ENCODE measurements around the gene TSKU. TPM values are rescaled to one million over a fixed set of nuclear protein-coding genes. Genes with fewer than 3 reads are reported as not detected.

The TSKU gene
- total RNA-seq, 1 donor from 2014 or later, result 57.9 TPM

- Histone ChIP-seq H2AFZ (ENCODE audit: low read depth, low read length) (no peak overlapping the region), H3K4me2 (ENCODE audit: low read length) (peak overlapping the region; percentile 54), H3K36me3 (ENCODE audit: insufficient read depth, low read length) (no peaks in the 10 kb centered on the region), H3K79me2 (ENCODE audit: insufficient read depth, low read length) (peaks cover 89% of the 10 kb centered on the region), H3K4me1 (ENCODE audit: insufficient read depth, low read length) (peaks cover 24% of the 10 kb centered on the region), H3K4me3 (ENCODE audit: insufficient read depth, low read depth, low read length) (no peak overlapping the region), H3K9me3 (ENCODE audit: insufficient read depth, low read depth, low read length) (peaks cover 2% of the 10 kb centered on the region), H3K27me3 (ENCODE audit: insufficient read depth, low read length) (no peaks in the 10 kb centered on the region), H3K27ac (ENCODE audit: low read depth, low read length) (no peak overlapping the region), H3K9ac (ENCODE audit: low read length) (no peak overlapping the region), H4K20me1 (ENCODE audit: insufficient read depth, low read length) (peaks cover 100% of the 10 kb centered on the region)
- DNase-seq (ENCODE audit: low read depth) (no peak), FAIRE-seq (no peak)
- H3K4me3 Mint-ChIP-seq (ENCODE audit: unreplicated experiment), result no peak overlapping the region
- TF ChIP-seq EZH2 (IDR thresholded peaks at IDR 0.05; ENCODE audit: insufficient read depth, low read length), result no peak
- no peak for TF ChIP-seq CTCF (IDR thresholded peaks at IDR 0.05; ENCODE audit: insufficient read depth, low read depth, low read length)
- H3K27ac Mint-ChIP-seq (ENCODE audit: unreplicated experiment), result peak overlapping the region; percentile 27
- H3K27me3 Mint-ChIP-seq (ENCODE audit: low read depth, unreplicated experiment), result no peaks in the 10 kb centered on the region
- H3K36me3 Mint-ChIP-seq (ENCODE audit: low read depth, unreplicated experiment), result peaks cover 36% of the 10 kb centered on the region
- H3K9me3 Mint-ChIP-seq (ENCODE audit: unreplicated experiment), result peaks cover 13% of the 10 kb centered on the region
- peaks cover 37% of the 10 kb centered on the region for H3K4me1 Mint-ChIP-seq (ENCODE audit: low read depth, unreplicated experiment)
Observed at GRCh38 chr11:76793391-76794291, 10.5 kb downstream of the TSKU start.

- peaks cover 79% of the 10 kb centered on the region for H3K79me2 ChIP-seq (ENCODE audit: insufficient read depth, low read length)
- TF ChIP-seq EZH2 (IDR thresholded peaks at IDR 0.05; ENCODE audit: insufficient read depth, low read length), result no peak
- no peak for TF ChIP-seq CTCF (IDR thresholded peaks at IDR 0.05; ENCODE audit: insufficient read depth, low read depth, low read length)
- DNase-seq (ENCODE audit: low read depth), result no peak
- H3K27me3 Mint-ChIP-seq (ENCODE audit: low read depth, unreplicated experiment), result no peaks in the 10 kb centered on the region
- no peak overlapping the region for H3K4me3 Mint-ChIP-seq (ENCODE audit: unreplicated experiment)
- H3K36me3 ChIP-seq (ENCODE audit: insufficient read depth, low read length), result no peaks in the 10 kb centered on the region
- peak overlapping the region; percentile 12 for H3K27ac Mint-ChIP-seq (ENCODE audit: unreplicated experiment)
- H3K4me2 ChIP-seq (ENCODE audit: low read length), result no peak overlapping the region
- no peak overlapping the region for H3K9ac ChIP-seq (ENCODE audit: low read length)
- H3K27ac ChIP-seq (ENCODE audit: low read depth, low read length), result no peak overlapping the region
- FAIRE-seq, result no peak
- peaks cover 98% of the 10 kb centered on the region for H4K20me1 ChIP-seq (ENCODE audit: insufficient read depth, low read length)
- H3K4me1 ChIP-seq (ENCODE audit: insufficient read depth, low read length), result peaks cover 31% of the 10 kb centered on the region
- H2AFZ ChIP-seq (ENCODE audit: low read depth, low read length), result no peak overlapping the region
- no peak overlapping the region for H3K4me3 ChIP-seq (ENCODE audit: insufficient read depth, low read depth, low read length)
- H3K9me3 ChIP-seq (ENCODE audit: insufficient read depth, low read depth, low read length), result peaks cover 2% of the 10 kb centered on the region
- peaks cover 32% of the 10 kb centered on the region for H3K36me3 Mint-ChIP-seq (ENCODE audit: low read depth, unreplicated experiment)
- peaks cover 29% of the 10 kb centered on the region for H3K4me1 Mint-ChIP-seq (ENCODE audit: low read depth, unreplicated experiment)
- H3K27me3 ChIP-seq (ENCODE audit: insufficient read depth, low read length), result no peaks in the 10 kb centered on the region
- H3K9me3 Mint-ChIP-seq (ENCODE audit: unreplicated experiment), result peaks cover 13% of the 10 kb centered on the region
Observed at GRCh38 chr11:76794371-76795289, 11.5 kb downstream of the TSKU start.
